Measurements from ENCODE around the gene ASH1L. TPM values are rescaled to one million over a fixed set of nuclear protein-coding genes. Genes with fewer than 3 reads are reported as not detected.
"Not testable (repeated sequence)": the region's sequence is repeated elsewhere in the genome, so short reads cannot be mapped to it uniquely, and the experiment has no call there.

Gene ASH1L
- total RNA-seq, 2 donors from 2014 or later = 54.3 to 85.5 TPM

- peaks cover 14% of the 10 kb centered on the region for H3K36me3 Mint-ChIP-seq
These were observed 90.7 kb downstream of the ASH1L start for GRCh38 chr1:155471891-155472290.

GRCh38 chr1:155471026-155471425 lies 91.6 kb downstream of the ASH1L start:
- ATAC-seq (no peak), DNase-seq (ENCODE audit: low spot score) (no peak)
- H3K9me3 Mint-ChIP-seq = no peaks in the 10 kb centered on the region
- no peak overlapping the region for H3K27ac Mint-ChIP-seq
- no peaks in the 10 kb centered on the region for H3K27me3 Mint-ChIP-seq
- peaks cover 14% of the 10 kb centered on the region for H3K36me3 Mint-ChIP-seq
- H3K4me1 Mint-ChIP-seq (ENCODE audit: low read depth in 2 of 2) = peaks cover 31 to 34% of the 10 kb centered on the region in 2 donors
- H3K4me3 Mint-ChIP-seq = no peak overlapping the region

More at GRCh38 chr1:155471891-155472290, 90.7 kb downstream of the ASH1L start:
- Mint-ChIP-seq H3K9me3 (no peaks in the 10 kb centered on the region), H3K27ac (no peak overlapping the region), H3K27me3 (no peaks in the 10 kb centered on the region), H3K4me1 (ENCODE audit: low read depth in 2 of 2) (peaks cover 22 to 30% of the 10 kb centered on the region in 2 donors), H3K4me3 (no peak overlapping the region)
- no peak for DNase-seq (ENCODE audit: low spot score)
- no peak for ATAC-seq

GRCh38 chr1:155466996-155467395 lies 95.6 kb downstream of the ASH1L start:
- peaks cover 31 to 32% of the 10 kb centered on the region in 2 donors for H3K4me1 Mint-ChIP-seq (ENCODE audit: low read depth in 2 of 2)
- H3K9me3 Mint-ChIP-seq = no peaks in the 10 kb centered on the region
- no peak overlapping the region for H3K4me3 Mint-ChIP-seq
- peaks cover 9% of the 10 kb centered on the region for H3K36me3 Mint-ChIP-seq
- no peaks in the 10 kb centered on the region for H3K27me3 Mint-ChIP-seq
- DNase-seq (ENCODE audit: low spot score) (no peak), ATAC-seq (no peak)
- H3K27ac Mint-ChIP-seq = peak overlapping the region; percentile 42 to 89

GRCh38 chr1:155466617-155466972 lies 96.0 kb downstream of the ASH1L start:
- Mint-ChIP-seq H3K4me1 (ENCODE audit: low read depth in 2 of 2) (peaks cover 31% of the 10 kb centered on the region in 2 donors), H3K27ac (peak overlapping the region; percentile 42 to 89), H3K9me3 (no peaks in the 10 kb centered on the region), H3K27me3 (no peaks in the 10 kb centered on the region), H3K36me3 (peaks cover 6% of the 10 kb centered on the region), H3K4me3 (peak overlapping the region; percentile 21)
- DNase-seq (ENCODE audit: low spot score) (no peak), ATAC-seq (no peak)

- no peak for ATAC-seq
- no peaks in the 10 kb centered on the region for H3K9me3 Mint-ChIP-seq
- H3K4me3 Mint-ChIP-seq = no peak overlapping the region
- H3K36me3 Mint-ChIP-seq = no peaks in the 10 kb centered on the region
- peak overlapping the region in 1 of 2 donors; percentile 75 for H3K27ac Mint-ChIP-seq
- peaks cover 24 to 31% of the 10 kb centered on the region in 2 donors for H3K4me1 Mint-ChIP-seq (ENCODE audit: low read depth in 2 of 2)
- DNase-seq (ENCODE audit: low spot score) = no peak
- H3K27me3 Mint-ChIP-seq = no peaks in the 10 kb centered on the region
These were observed 98.5 kb downstream of the ASH1L start for GRCh38 chr1:155463865-155464650.

GRCh38 chr1:155458111-155458510 lies 104.5 kb downstream of the ASH1L start:
- Mint-ChIP-seq H3K4me3 (no peak overlapping the region), H3K36me3 (no peaks in the 10 kb centered on the region), H3K27ac (no peak overlapping the region), H3K4me1 (ENCODE audit: low read depth in 2 of 2) (peaks cover 6 to 12% of the 10 kb centered on the region in 2 donors), H3K27me3 (no peaks in the 10 kb centered on the region), H3K9me3 (no peaks in the 10 kb centered on the region)
- DNase-seq (ENCODE audit: low spot score) (no peak), ATAC-seq (no peak)

GRCh38 chr1:155457266-155457665 lies 105.3 kb downstream of the ASH1L start:
- Mint-ChIP-seq H3K4me1 (ENCODE audit: low read depth in 2 of 2) (peaks cover 6 to 8% of the 10 kb centered on the region in 2 donors), H3K36me3 (no peaks in the 10 kb centered on the region), H3K27me3 (no peaks in the 10 kb centered on the region), H3K4me3 (no peak overlapping the region), H3K9me3 (no peaks in the 10 kb centered on the region), H3K27ac (no peak overlapping the region)
- DNase-seq (ENCODE audit: low spot score) (no peak), ATAC-seq (no peak)

- DNase-seq (ENCODE audit: low spot score) (no peak), ATAC-seq (no peak)
- Mint-ChIP-seq H3K4me1 (ENCODE audit: low read depth in 2 of 2) (peaks cover 0 to 4% of the 10 kb centered on the region in 2 donors), H3K27ac (no peak overlapping the region), H3K27me3 (no peaks in the 10 kb centered on the region), H3K36me3 (no peaks in the 10 kb centered on the region), H3K9me3 (no peaks in the 10 kb centered on the region), H3K4me3 (no peak overlapping the region)
These were observed 106.9 kb downstream of the ASH1L start for GRCh38 chr1:155455588-155456195.

- ATAC-seq (no peak), DNase-seq (ENCODE audit: low spot score) (no peak)
- Mint-ChIP-seq H3K9me3 (no peaks in the 10 kb centered on the region), H3K4me1 (ENCODE audit: low read depth in 2 of 2) (peaks cover 0 to 4% of the 10 kb centered on the region in 2 donors), H3K4me3 (no peak overlapping the region), H3K27ac (no peak overlapping the region), H3K27me3 (no peaks in the 10 kb centered on the region), H3K36me3 (peaks cover 10% of the 10 kb centered on the region)
These were observed 108.5 kb downstream of the ASH1L start for GRCh38 chr1:155454096-155454495.

- no peak overlapping the region for H3K4me3 Mint-ChIP-seq
- H3K9me3 Mint-ChIP-seq = no peaks in the 10 kb centered on the region
- DNase-seq (ENCODE audit: low spot score) (no peak), ATAC-seq (no peak)
- H3K27ac Mint-ChIP-seq = no peak overlapping the region
- H3K27me3 Mint-ChIP-seq = no peaks in the 10 kb centered on the region
- peaks cover 10% of the 10 kb centered on the region for H3K36me3 Mint-ChIP-seq
- peaks cover 0 to 4% of the 10 kb centered on the region in 2 donors for H3K4me1 Mint-ChIP-seq (ENCODE audit: low read depth in 2 of 2)
These were observed 109.5 kb downstream of the ASH1L start for GRCh38 chr1:155453141-155453540.

- Mint-ChIP-seq H3K36me3 (peaks cover 10% of the 10 kb centered on the region), H3K9me3 (no peaks in the 10 kb centered on the region), H3K4me1 (ENCODE audit: low read depth in 2 of 2) (peaks cover 0 to under 1% of the 10 kb centered on the region in 2 donors), H3K27me3 (no peaks in the 10 kb centered on the region), H3K4me3 (no peak overlapping the region), H3K27ac (no peak overlapping the region)
- DNase-seq (ENCODE audit: low spot score) (no peak), ATAC-seq (no peak)
These were observed 111.4 kb downstream of the ASH1L start for GRCh38 chr1:155451199-155451598.

GRCh38 chr1:155442431-155442830 lies 120.2 kb downstream of the ASH1L start:
- H3K9me3 Mint-ChIP-seq; DNase-seq (ENCODE audit: low spot score); H3K27me3 Mint-ChIP-seq; H3K36me3 Mint-ChIP-seq; H3K4me1 Mint-ChIP-seq (ENCODE audit: low read depth in 2 of 2); ATAC-seq; H3K4me3 Mint-ChIP-seq; H3K27ac Mint-ChIP-seq: not testable (repeated sequence)

- no peak for DNase-seq (ENCODE audit: low spot score)
- no peak overlapping the region for H3K27ac Mint-ChIP-seq
- peaks cover 4 to 5% of the 10 kb centered on the region in 2 donors for H3K4me1 Mint-ChIP-seq (ENCODE audit: low read depth in 2 of 2)
- no peaks in the 10 kb centered on the region for H3K9me3 Mint-ChIP-seq
- no peak overlapping the region for H3K4me3 Mint-ChIP-seq
- H3K27me3 Mint-ChIP-seq = no peaks in the 10 kb centered on the region
- ATAC-seq = no peak
- peaks cover 9% of the 10 kb centered on the region for H3K36me3 Mint-ChIP-seq
These were observed 125.2 kb downstream of the ASH1L start for GRCh38 chr1:155437405-155437804.

GRCh38 chr1:155433831-155434389 lies 128.7 kb downstream of the ASH1L start:
- H3K27me3 Mint-ChIP-seq; H3K27ac Mint-ChIP-seq; H3K4me1 Mint-ChIP-seq (ENCODE audit: low read depth in 2 of 2); H3K4me3 Mint-ChIP-seq; H3K36me3 Mint-ChIP-seq; H3K9me3 Mint-ChIP-seq; DNase-seq (ENCODE audit: low spot score); ATAC-seq: not testable (repeated sequence)
